ENCODE data around the gene SMARCAL1. TPM values are rescaled to one million over a fixed set of nuclear protein-coding genes. Genes with fewer than 3 reads are reported as not detected.

Gene SMARCAL1
- total RNA-seq, 4 donors from 2014 or later = 11.9 to 18.7 (median 14.8) TPM

GRCh38 chr2:216505133-216506106 lies 93.1 kb downstream of the SMARCAL1 start:
- WGBS, 2 donors = 95 to 97% methylated on average over 15 of the region's 15 CpGs
- intact Hi-C loops (cut with DNase I; ENCODE audit: low total_unique reads) = no loop called here
- H3K4me3 ChIP-seq (ENCODE audit: low read depth, poor library complexity, severe bottlenecking) = no peak overlapping the region
- TF ChIP-seq POLR2A (IDR thresholded peaks at IDR 0.05) (no peak), CTCF (IDR thresholded peaks at IDR 0.05) (no peak)
- DNase-seq (ENCODE audit: low spot score in 2 of 2) = no peak

- H3K4me3 ChIP-seq (ENCODE audit: low read depth, poor library complexity, severe bottlenecking) = no peak overlapping the region
- intact Hi-C loops (cut with DNase I; ENCODE audit: low total_unique reads) = no loop called here
- no peak for DNase-seq (ENCODE audit: low spot score in 2 of 2)
- WGBS, 2 donors = 84 to 90% methylated on average over 5 of the region's 5 CpGs
- TF ChIP-seq CTCF (IDR thresholded peaks at IDR 0.05) (no peak), POLR2A (IDR thresholded peaks at IDR 0.05) (no peak)
Observed at GRCh38 chr2:216507220-216508160, 95.2 kb downstream of the SMARCAL1 start.

GRCh38 chr2:216508229-216508628 lies 95.9 kb downstream of the SMARCAL1 start:
- no peak for TF ChIP-seq POLR2A (IDR thresholded peaks at IDR 0.05)
- no peak for TF ChIP-seq CTCF (IDR thresholded peaks at IDR 0.05)
- intact Hi-C loops (cut with DNase I; ENCODE audit: low total_unique reads) = no loop called here
- 96% methylated on average over 1 of the region's 1 CpG for WGBS, 2 donors
- H3K4me3 ChIP-seq (ENCODE audit: low read depth, poor library complexity, severe bottlenecking) = no peak overlapping the region
- no peak for DNase-seq (ENCODE audit: low spot score in 2 of 2)

- no peak for DNase-seq (ENCODE audit: low spot score in 2 of 2)
- intact Hi-C loops (cut with DNase I; ENCODE audit: low total_unique reads) = loop anchor here (2.0 to 5.0 kb wide), 2 partner anchors 150 to 1195 kb away; no protein-coding TSS in a partner anchor
- WGBS, 2 donors = 40 to 45% methylated on average over 2 of the region's 2 CpGs
Observed at GRCh38 chr2:216516730-216517350, 104.6 kb downstream of the SMARCAL1 start.

More at GRCh38 chr2:216516730-216517350, 104.6 kb downstream of the SMARCAL1 start:
- no peak overlapping the region for H3K4me3 ChIP-seq (ENCODE audit: low read depth, poor library complexity, severe bottlenecking)
- TF ChIP-seq CTCF (IDR thresholded peaks at IDR 0.05) = no peak
- TF ChIP-seq POLR2A (IDR thresholded peaks at IDR 0.05) = no peak
